Measurements from ENCODE around the gene CDKN2B. TPM values are rescaled to one million over a fixed set of nuclear protein-coding genes. Genes with fewer than 3 reads are reported as not detected.

The CDKN2B gene
- polyA plus RNA-seq, 2 of the 4 experiments (the other 2 are of a cell fraction): not detected

DNA sequence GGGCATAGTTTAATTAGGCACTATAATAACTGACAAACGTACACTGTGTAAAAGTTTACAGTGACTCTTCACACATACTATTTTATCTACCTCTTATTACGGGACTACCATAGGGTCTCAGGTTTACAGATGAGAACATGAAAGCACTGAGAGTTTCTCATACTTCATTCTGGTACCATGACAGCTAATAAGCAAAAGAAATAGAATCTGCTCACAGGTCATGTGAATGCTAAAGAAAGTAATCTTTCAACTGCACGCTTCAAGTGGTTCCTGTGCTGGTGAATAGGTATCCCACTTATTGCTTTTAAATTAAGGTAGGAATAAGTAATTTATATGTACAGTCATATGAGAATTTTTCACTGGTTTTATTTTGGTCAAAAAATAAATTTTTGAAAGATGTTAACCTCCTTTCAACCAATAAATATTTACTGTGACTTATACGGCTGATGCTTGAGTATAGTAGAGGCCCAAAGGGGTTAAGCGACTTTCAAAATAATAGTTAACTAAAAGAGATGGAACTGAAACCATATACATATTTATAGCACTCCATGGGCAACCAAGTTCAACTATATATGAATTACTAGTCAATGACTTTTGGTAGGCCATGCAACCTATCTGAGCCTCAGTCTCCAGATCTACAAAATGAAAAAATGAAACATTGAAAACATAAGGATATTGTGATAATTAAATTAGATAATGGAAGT is 23.0 kb downstream of the CDKN2B start:
- Histone ChIP-seq H3K4me3 (no peak overlapping the region), H3K27ac (no peak overlapping the region), H3K4me2 (no peak overlapping the region), H3K9me3 (no peaks in the 10 kb centered on the region), H3K4me1 (no peaks in the 10 kb centered on the region)
- no peak for ATAC-seq
- DNase-seq (ENCODE audit: low read depth in 1 of 2, low spot score in 1 of 2): no peak
- ChIA-PET POLR2A (no interaction called here), CTCF (no interaction called here)
- no peak for FAIRE-seq
- TF ChIP-seq ZFP36 (IDR thresholded peaks at IDR 0.05; ENCODE audit: borderline replicate concordance, partially characterized antibody): no peak
- no peak for TF ChIP-seq EHF (CRISPR knock-in tag; IDR thresholded peaks at IDR 0.05)
- no peak for TF ChIP-seq GATA3 (IDR thresholded peaks at IDR 0.05; ENCODE audit: borderline replicate concordance)
- TF ChIP-seq RCOR1 (IDR thresholded peaks at IDR 0.05; ENCODE audit: low read depth, low read length): no peak
- WGBS (ENCODE audit: missing lambda C conversion rate): no CpG with 5 or more reads among the region's 5 CpGs

DNA sequence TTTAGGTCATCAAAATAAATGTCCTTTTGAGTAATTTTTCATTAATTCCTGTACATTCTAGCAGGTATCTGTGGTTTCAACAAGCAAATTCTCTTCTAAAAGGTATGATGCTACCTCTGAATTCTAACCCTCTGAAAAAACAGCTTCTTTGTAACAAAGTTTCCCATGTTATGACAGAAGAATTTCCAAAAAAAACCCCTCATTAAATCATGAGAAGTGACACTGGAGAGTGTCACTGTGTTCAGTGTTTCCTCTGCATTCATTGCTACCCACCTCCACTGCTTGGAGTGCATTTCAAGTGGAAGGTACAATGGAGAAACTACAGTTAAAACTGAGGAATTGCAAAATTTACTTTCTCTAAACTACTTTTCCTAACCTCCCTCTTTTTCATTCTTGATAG is 25.0 kb downstream of the CDKN2B start:
- ATAC-seq (no peak), DNase-seq (ENCODE audit: low read depth in 1 of 2, low spot score in 1 of 2) (no peak), FAIRE-seq (no peak)
- ChIA-PET CTCF (no interaction called here), POLR2A (no interaction called here)
- Histone ChIP-seq H3K4me3 (no peak overlapping the region), H3K27ac (no peak overlapping the region), H3K4me2 (no peak overlapping the region), H3K9me3 (no peaks in the 10 kb centered on the region), H3K4me1 (no peaks in the 10 kb centered on the region)
- TF ChIP-seq PBX3 (IDR thresholded peaks at IDR 0.05) (no peak), CBX2 (IDR thresholded peaks at IDR 0.05; ENCODE audit: borderline replicate concordance, low read depth) (no peak)

GRCh38 chr9:21983561-21983935 is 25.6 kb downstream of the CDKN2B start:
- ChIA-PET POLR2A (no interaction called here), CTCF (no interaction called here)
- DNase-seq (ENCODE audit: low read depth in 1 of 2, low spot score in 1 of 2) (no peak), ATAC-seq (no peak), FAIRE-seq (no peak)
- H3K4me3 ChIP-seq: no peak overlapping the region
- no CpG with 5 or more reads among the region's 1 CpG for WGBS (ENCODE audit: missing lambda C conversion rate)
- no peaks in the 10 kb centered on the region for H3K4me1 ChIP-seq
- no peak overlapping the region for H3K4me2 ChIP-seq
- no peak for TF ChIP-seq HDAC2 (IDR thresholded peaks at IDR 0.05)
- TF ChIP-seq, protein P1, sequence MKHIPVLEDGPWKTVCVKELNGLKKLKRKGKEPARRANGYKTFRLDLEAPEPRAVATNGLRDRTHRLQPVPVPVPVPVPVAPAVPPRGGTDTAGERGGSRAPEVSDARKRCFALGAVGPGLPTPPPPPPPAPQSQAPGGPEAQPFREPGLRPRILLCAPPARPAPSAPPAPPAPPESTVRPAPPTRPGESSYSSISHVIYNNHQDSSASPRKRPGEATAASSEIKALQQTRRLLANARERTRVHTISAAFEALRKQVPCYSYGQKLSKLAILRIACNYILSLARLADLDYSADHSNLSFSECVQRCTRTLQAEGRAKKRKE (CRISPR knock-in tag; IDR thresholded peaks at IDR 0.05; ENCODE audit: low read depth): no peak
- H3K9me3 ChIP-seq: no peaks in the 10 kb centered on the region
- no peak overlapping the region for H3K27ac ChIP-seq

DNA sequence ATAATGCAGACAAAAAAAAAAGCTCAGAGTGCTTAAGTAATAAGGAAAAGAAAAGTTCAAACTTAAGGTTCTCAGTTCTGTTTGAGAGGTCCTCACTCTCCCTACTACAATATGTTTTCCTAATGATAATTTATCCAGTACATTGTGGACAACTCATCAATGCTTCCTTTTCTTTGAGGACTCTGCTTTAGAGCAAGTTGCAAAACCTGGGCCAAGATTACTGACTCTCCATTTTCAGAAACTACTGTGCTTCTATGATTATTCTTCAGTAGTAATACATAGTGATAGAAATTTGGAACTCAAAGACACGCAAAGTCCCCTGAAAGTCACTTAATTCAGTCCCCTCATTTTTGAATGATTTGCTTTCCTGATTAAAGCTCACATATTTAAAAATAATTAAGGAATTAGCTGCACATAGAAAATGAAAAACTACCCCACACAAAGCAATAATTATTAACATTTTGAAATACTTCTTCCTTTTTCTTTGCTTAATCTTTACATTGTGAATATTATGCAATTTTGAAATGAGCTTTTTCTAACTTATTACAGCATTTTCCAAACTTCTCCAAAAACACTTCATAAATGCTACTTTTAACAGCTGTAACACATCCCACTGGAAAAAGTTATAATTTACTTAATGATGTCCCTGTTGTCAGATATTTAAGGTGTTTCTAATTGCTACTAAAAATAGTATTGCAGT is 26.1 kb downstream of the CDKN2B start:
- DNase-seq (ENCODE audit: low read depth in 1 of 2, low spot score in 1 of 2) (no peak), FAIRE-seq (no peak), ATAC-seq (no peak)
- Histone ChIP-seq H3K9me3 (no peaks in the 10 kb centered on the region), H3K4me1 (no peaks in the 10 kb centered on the region), H3K4me2 (no peak overlapping the region), H3K4me3 (no peak overlapping the region), H3K27ac (no peak overlapping the region)
- no CpG with 5 or more reads among the region's 1 CpG for WGBS (ENCODE audit: missing lambda C conversion rate)
- ChIA-PET POLR2A (no interaction called here), CTCF (no interaction called here)
- TF ChIP-seq EP300 (IDR thresholded peaks at IDR 0.05) (no peak), MYC (IDR thresholded peaks at IDR 0.05; ENCODE audit: borderline replicate concordance, low read length) (no peak), RAD21 (conservative IDR thresholded peaks at IDR 0.05 in 1 of 2, IDR thresholded peaks at IDR 0.05 in 1 of 2) (no peak), NFE2L2 (conservative IDR thresholded peaks at IDR 0.05; ENCODE audit: low read length) (no peak), HES2 (IDR thresholded peaks at IDR 0.05) (no peak)

- DNase-seq (ENCODE audit: low read depth in 1 of 2, low spot score in 1 of 2): no peak
- H3K4me2 ChIP-seq: no peak overlapping the region
- no peak for FAIRE-seq
- H3K27ac ChIP-seq: no peak overlapping the region
- no peak for TF ChIP-seq HDAC2 (IDR thresholded peaks at IDR 0.05)
- no peak for TF ChIP-seq HOXB5 (CRISPR knock-in tag; IDR thresholded peaks at IDR 0.05)
- TF ChIP-seq POLR2A (IDR thresholded peaks at IDR 0.05; ENCODE audit: low read length): no peak
- TF ChIP-seq NFE2L2 (conservative IDR thresholded peaks at IDR 0.05; ENCODE audit: low read length): no peak
- no peak for TF ChIP-seq TP53 (CRISPR knock-in tag; IDR thresholded peaks at IDR 0.05)
- TF ChIP-seq KDM5A (IDR thresholded peaks at IDR 0.05): no peak
- TF ChIP-seq ZC3H11A (IDR thresholded peaks at IDR 0.05): no peak
- no peak for TF ChIP-seq MAZ (IDR thresholded peaks at IDR 0.05; ENCODE audit: borderline replicate concordance, low read depth, low read length)
- TF ChIP-seq ZNF302 (CRISPR knock-in tag; IDR thresholded peaks at IDR 0.05): no peak
- TF ChIP-seq CEBPB (IDR thresholded peaks at IDR 0.05): no peak
- TF ChIP-seq EHMT2 (IDR thresholded peaks at IDR 0.05; ENCODE audit: low read depth): no peak
- no peak for TF ChIP-seq HES2 (IDR thresholded peaks at IDR 0.05)
- no peak for TF ChIP-seq PBX3 (IDR thresholded peaks at IDR 0.05)
- no peak for TF ChIP-seq JUN (IDR thresholded peaks at IDR 0.05)
- no peak for TF ChIP-seq EHF (CRISPR knock-in tag; IDR thresholded peaks at IDR 0.05)
- TF ChIP-seq KDM1A (IDR thresholded peaks at IDR 0.05; ENCODE audit: low read depth): no peak
- H3K4me1 ChIP-seq: no peaks in the 10 kb centered on the region
- H3K9me3 ChIP-seq: no peaks in the 10 kb centered on the region
- ChIA-PET CTCF (no interaction called here), POLR2A (no interaction called here)
- H3K4me3 ChIP-seq: no peak overlapping the region
- WGBS (ENCODE audit: missing lambda C conversion rate): no CpG with 5 or more reads among the region's 1 CpG
- ATAC-seq: no peak
Measured at GRCh38 chr9:21982391-21982790, 26.7 kb downstream of the CDKN2B start.
